T-helper 17 cell (primary cell): ENCODE measurements around the gene NAP1L4. TPM values are rescaled to one million over a fixed set of nuclear protein-coding genes. Genes with fewer than 3 reads are reported as not detected.

Source experiments
- ATAC-seq: fragments of 150-1000 bp; cut with Tn5 transposase; 2 replicates; pipeline ENCODE4 v1.10.0; 2021; ENCODE audit warnings: mild to moderate bottlenecking, moderate library complexity
- DNase-seq, 3 donors: peaks; one replicate each; pipeline versions ENCODE4 v3.0.0 to v3.0.0-alpha.2; 2020 to 2021
- H3K9me3 ChIP-seq: one replicate; pipeline ENCODE4 v1.7.0; 2013; ENCODE audit warnings: low read length, mild to moderate bottlenecking; ENCODE audit not compliant: control insufficient read depth, poor library complexity, severe bottlenecking
- H3K27ac Mint-ChIP-seq: one replicate; pipeline ENCODE4 v1.8.0; 2022; ENCODE audit warnings: mild to moderate bottlenecking, moderate library complexity, mixed read lengths
- H3K27me3 Mint-ChIP-seq: one replicate; pipeline ENCODE4 v1.8.0; 2022; ENCODE audit warnings: mixed read lengths
- H3K36me3 Mint-ChIP-seq: one replicate; pipeline ENCODE4 v1.8.0; 2022; ENCODE audit warnings: low read depth, mixed read lengths
- H3K4me1 Mint-ChIP-seq: one replicate; pipeline ENCODE4 v1.8.0; 2022; ENCODE audit warnings: mild to moderate bottlenecking, mixed read lengths
- H3K4me3 Mint-ChIP-seq: one replicate; pipeline ENCODE4 v1.8.0; 2022; ENCODE audit warnings: mild to moderate bottlenecking, moderate library complexity, mixed read lengths
- total RNA-seq, 4 donors: library from RNA in 2 of 4; stranded (reverse) in 2 of 4; gene quantifications; one replicate each; pipeline ENCODE4 v1.2.3 and lab custom pipeline; 2022 to 2026

The NAP1L4 gene
- total RNA-seq, 2 donors from 2014 or later, result 229 to 275 TPM

- ATAC-seq (no peak), DNase-seq (no peak)
- no peaks in the 10 kb centered on the region for H3K9me3 ChIP-seq
- peaks cover 7% of the 10 kb centered on the region for H3K36me3 Mint-ChIP-seq
- H3K4me3 Mint-ChIP-seq, result no peak overlapping the region
- H3K27ac Mint-ChIP-seq, result no peak overlapping the region
- H3K4me1 Mint-ChIP-seq, result peaks cover 33% of the 10 kb centered on the region
- H3K27me3 Mint-ChIP-seq, result no peaks in the 10 kb centered on the region
Measured at GRCh38 chr11:3020011-3020410, 27.9 kb upstream of the NAP1L4 start.

DNA sequence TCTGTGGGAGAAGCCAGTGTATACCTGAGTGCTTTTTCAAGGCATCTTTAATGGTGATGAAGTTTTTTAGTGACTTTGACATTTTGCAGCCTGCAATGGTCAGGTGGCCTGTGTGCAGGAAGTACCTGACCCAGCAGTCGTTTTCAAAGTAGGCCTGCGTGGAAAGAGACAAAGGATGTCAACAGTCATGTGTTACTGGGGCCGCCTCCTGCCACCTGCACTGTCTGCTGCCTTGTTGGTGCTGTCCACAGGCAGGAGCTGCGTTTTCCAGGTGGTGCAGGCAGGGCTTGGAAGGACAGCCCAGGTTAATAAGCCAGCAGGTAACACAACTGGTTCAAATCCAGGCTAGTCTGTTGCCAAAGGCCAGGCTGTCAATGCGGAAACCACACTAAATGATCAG lies 26.5 kb upstream of the NAP1L4 start:
- DNase-seq (no peak), ATAC-seq (no peak)
- Mint-ChIP-seq H3K4me3 (no peak overlapping the region), H3K36me3 (peaks cover 7% of the 10 kb centered on the region), H3K27me3 (no peaks in the 10 kb centered on the region), H3K27ac (peak overlapping the region; percentile 86), H3K4me1 (peaks cover 32% of the 10 kb centered on the region)
- no peaks in the 10 kb centered on the region for H3K9me3 ChIP-seq

GRCh38 chr11:3016861-3017260 lies 24.7 kb upstream of the NAP1L4 start:
- peak overlapping the region; percentile 86 for H3K27ac Mint-ChIP-seq
- no peaks in the 10 kb centered on the region for H3K9me3 ChIP-seq
- ATAC-seq (no peak), DNase-seq (no peak)
- peaks cover 21% of the 10 kb centered on the region for H3K4me1 Mint-ChIP-seq
- no peak overlapping the region for H3K4me3 Mint-ChIP-seq
- H3K36me3 Mint-ChIP-seq, result peaks cover 2% of the 10 kb centered on the region
- H3K27me3 Mint-ChIP-seq, result no peaks in the 10 kb centered on the region

- no peaks in the 10 kb centered on the region for H3K9me3 ChIP-seq
- H3K27me3 Mint-ChIP-seq, result no peaks in the 10 kb centered on the region
- H3K4me3 Mint-ChIP-seq, result peak overlapping the region; percentile 63
- peaks cover 21% of the 10 kb centered on the region for H3K4me1 Mint-ChIP-seq
- peak overlapping the region; percentile 92 for H3K27ac Mint-ChIP-seq
- H3K36me3 Mint-ChIP-seq, result peaks cover 3% of the 10 kb centered on the region
- ATAC-seq (no peak), DNase-seq (no peak)
Measured at GRCh38 chr11:3015796-3016195, 23.7 kb upstream of the NAP1L4 start.

- ATAC-seq (no peak), DNase-seq (no peak)
- H3K9me3 ChIP-seq, result no peaks in the 10 kb centered on the region
- Mint-ChIP-seq H3K4me3 (peak overlapping the region; percentile 63), H3K27ac (peak overlapping the region; percentile 92), H3K4me1 (peaks cover 19% of the 10 kb centered on the region), H3K36me3 (peaks cover 5% of the 10 kb centered on the region), H3K27me3 (no peaks in the 10 kb centered on the region)
Measured at GRCh38 chr11:3014943-3015342, 22.8 kb upstream of the NAP1L4 start.

GRCh38 chr11:3014057-3014938 lies 22.2 kb upstream of the NAP1L4 start:
- peak overlapping the region; percentile 92 for H3K27ac Mint-ChIP-seq
- peak overlapping the region; percentile 63 for H3K4me3 Mint-ChIP-seq
- H3K27me3 Mint-ChIP-seq, result no peaks in the 10 kb centered on the region
- H3K36me3 Mint-ChIP-seq, result peaks cover 5% of the 10 kb centered on the region
- DNase-seq (peak; percentile 45 to 61 (median 58)), ATAC-seq (peak; percentile 90)
- H3K4me1 Mint-ChIP-seq, result peaks cover 22% of the 10 kb centered on the region
- H3K9me3 ChIP-seq, result no peaks in the 10 kb centered on the region

GRCh38 chr11:3011891-3012885 lies 20.1 kb upstream of the NAP1L4 start:
- no peaks in the 10 kb centered on the region for H3K9me3 ChIP-seq
- Mint-ChIP-seq H3K4me1 (peaks cover 26% of the 10 kb centered on the region), H3K27ac (peak overlapping the region; percentile 92), H3K4me3 (no peak overlapping the region), H3K27me3 (no peaks in the 10 kb centered on the region), H3K36me3 (peaks cover 3% of the 10 kb centered on the region)
- DNase-seq, result no peak
- ATAC-seq, result no peak

GRCh38 chr11:3010521-3011275 lies 18.6 kb upstream of the NAP1L4 start:
- H3K9me3 ChIP-seq, result no peaks in the 10 kb centered on the region
- DNase-seq (no peak), ATAC-seq (no peak)
- Mint-ChIP-seq H3K36me3 (peaks cover 4% of the 10 kb centered on the region), H3K4me1 (peaks cover 22% of the 10 kb centered on the region), H3K4me3 (no peak overlapping the region), H3K27ac (peak overlapping the region; percentile 88), H3K27me3 (no peaks in the 10 kb centered on the region)

DNA sequence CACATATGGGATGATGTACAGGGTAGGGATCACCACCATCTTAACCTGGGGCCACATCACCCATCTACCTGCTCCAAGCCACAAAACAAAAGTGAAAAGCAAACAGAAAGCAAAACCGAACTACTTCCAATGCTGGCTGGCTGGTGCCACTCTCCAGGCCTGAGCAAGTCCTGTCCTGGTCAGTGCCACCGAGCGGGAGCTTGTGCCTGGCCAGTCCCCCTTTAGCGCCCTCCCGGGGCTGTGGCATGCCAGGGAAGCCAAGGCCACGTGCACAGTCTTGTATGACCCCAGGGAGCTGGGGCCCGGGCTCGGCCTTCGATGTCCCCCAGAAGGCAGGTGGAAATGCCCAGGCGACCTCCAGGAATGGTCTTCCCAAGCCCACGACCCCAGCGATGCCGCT lies 17.9 kb upstream of the NAP1L4 start:
- DNase-seq (no peak), ATAC-seq (no peak)
- Mint-ChIP-seq H3K4me1 (peaks cover 16% of the 10 kb centered on the region), H3K36me3 (peaks cover 4% of the 10 kb centered on the region), H3K4me3 (no peak overlapping the region), H3K27me3 (no peaks in the 10 kb centered on the region), H3K27ac (peak overlapping the region; percentile 59)
- no peaks in the 10 kb centered on the region for H3K9me3 ChIP-seq

GRCh38 chr11:3009481-3009880 lies 17.4 kb upstream of the NAP1L4 start:
- Mint-ChIP-seq H3K4me1 (peaks cover 16% of the 10 kb centered on the region), H3K27ac (peak overlapping the region; percentile 59), H3K27me3 (no peaks in the 10 kb centered on the region), H3K36me3 (peaks cover 4% of the 10 kb centered on the region), H3K4me3 (no peak overlapping the region)
- H3K9me3 ChIP-seq, result no peaks in the 10 kb centered on the region
- no peak for DNase-seq
- ATAC-seq, result no peak

DNA sequence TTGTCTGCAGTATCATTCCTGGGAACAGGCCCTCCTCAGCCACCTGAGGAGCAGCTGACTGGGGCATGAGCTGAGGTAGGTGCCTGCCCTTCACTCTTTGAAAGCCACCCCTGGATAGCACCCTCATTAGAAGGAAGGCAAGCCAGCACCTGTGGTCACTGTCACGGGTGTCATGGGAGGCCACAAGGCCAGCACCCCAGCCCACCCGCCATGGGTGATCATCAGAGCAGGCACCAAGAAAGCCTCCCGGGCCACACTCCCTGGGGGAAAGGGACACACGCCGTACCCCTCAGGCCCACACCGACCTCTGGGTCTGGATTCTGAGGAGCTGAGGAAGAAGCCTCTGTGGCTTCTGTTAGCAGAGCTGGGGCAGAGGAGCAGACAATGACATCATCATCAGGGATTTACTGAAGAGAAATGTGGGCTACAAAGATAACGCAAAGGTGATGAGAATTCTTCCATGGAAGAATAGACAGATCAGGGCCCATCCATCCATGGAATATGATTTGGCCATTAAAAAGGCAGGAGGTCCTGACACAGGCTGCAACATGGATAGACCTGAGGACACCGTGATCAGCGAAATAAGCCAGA lies 16.7 kb upstream of the NAP1L4 start:
- Mint-ChIP-seq H3K4me3 (no peak overlapping the region), H3K27ac (peak overlapping the region; percentile 59), H3K4me1 (peaks cover 15% of the 10 kb centered on the region), H3K36me3 (peaks cover 8% of the 10 kb centered on the region), H3K27me3 (no peaks in the 10 kb centered on the region)
- no peaks in the 10 kb centered on the region for H3K9me3 ChIP-seq
- DNase-seq (no peak), ATAC-seq (no peak)

DNA sequence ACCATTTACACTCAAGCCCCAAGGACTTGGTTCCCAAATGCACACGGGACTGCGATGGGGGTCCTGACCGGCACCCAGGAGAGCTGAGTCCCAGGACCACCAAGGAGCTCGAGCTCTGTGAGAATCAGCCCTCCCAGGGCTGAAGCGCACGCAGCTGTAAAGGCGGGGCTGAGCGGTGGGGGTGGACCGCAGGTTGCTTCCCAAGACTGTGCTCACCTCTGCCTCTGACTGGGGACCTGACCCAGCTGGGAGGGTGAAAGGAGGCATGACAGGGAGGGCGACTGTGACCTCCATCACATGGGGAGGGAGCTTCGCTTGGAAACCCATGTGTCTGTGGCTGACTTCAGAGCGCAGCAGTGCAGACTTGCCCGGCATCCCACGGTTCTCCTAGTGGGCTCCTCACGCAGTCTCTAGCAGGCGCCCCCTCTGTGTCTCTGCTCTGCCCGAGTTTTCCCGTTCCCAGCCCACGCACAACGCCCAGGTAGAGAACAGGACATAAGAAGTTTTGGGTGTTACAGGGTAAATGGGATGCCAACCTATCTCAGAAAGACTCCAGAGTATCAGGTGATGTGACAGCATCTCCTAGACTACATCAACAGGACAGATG lies 15.4 kb upstream of the NAP1L4 start:
- Mint-ChIP-seq H3K4me3 (no peak overlapping the region), H3K27ac (peak overlapping the region; percentile 19), H3K27me3 (no peaks in the 10 kb centered on the region), H3K36me3 (peaks cover 12% of the 10 kb centered on the region), H3K4me1 (peaks cover 13% of the 10 kb centered on the region)
- no peaks in the 10 kb centered on the region for H3K9me3 ChIP-seq
- DNase-seq (no peak), ATAC-seq (no peak)
